SK-N-SH (cell line): ENCODE measurements around the gene SLC30A3. TPM values are rescaled to one million over a fixed set of nuclear protein-coding genes. Genes with fewer than 3 reads are reported as not detected.

Experiments used
- CTCF ChIA-PET: fragments of 300-600, 350-600 bp; formaldehyde crosslinking; extraction: SDS; loops from one replicate; lab custom pipeline; 2021; lab: Yijun Ruan, JAX
- POLR2A ChIA-PET: fragments of 350-600 bp; sonication (Branson Sonifier 250); formaldehyde crosslinking; extraction: SDS; loops from one replicate; lab custom pipeline; 2020; ENCODE audit warnings: antibody characterized with exemption, inconsistent platforms; lab: Yijun Ruan, JAX
- DNase-seq: peaks from one replicate; pipeline ENCODE4 v3.0.0; 2012
- H2AFZ ChIP-seq: fragments of 200-600 bp; sonication (generic); 2 replicates; pipeline ENCODE4 v1.8.1; 2016; ENCODE audit warnings: antibody characterized with exemption, mild to moderate bottlenecking, low read depth
- H3F3A ChIP-seq: fragments of 200-600 bp; sonication (generic); replicated peaks from 2 replicates; pipeline ENCODE3; 2016; ENCODE audit warnings: antibody characterized with exemption, mild to moderate bottlenecking; ENCODE audit not compliant: insufficient read depth
- H3K27ac ChIP-seq, 2 experiments: fragments of 200-500 bp in 1 of 2; fragments of 200-600 bp in 1 of 2; sonication (Bioruptor generic) in 1 of 2; sonication (generic), shearing (Covaris generic) in 1 of 2; 2 replicates each; pipeline versions ENCODE4 v1.5.1 to v1.6.1; 2014 to 2016; ENCODE audit warnings: low read depth in 2 of 2, inconsistent platforms in 1 of 2, low read length in 1 of 2, mild to moderate bottlenecking in 1 of 2, mixed read lengths in 1 of 2
- H3K27me3 ChIP-seq: fragments of 200-600 bp; sonication (generic), shearing (Covaris generic); 2 replicates; pipeline ENCODE4 v1.6.1; 2016; ENCODE audit warnings: mixed run types; ENCODE audit not compliant: insufficient read depth
- H3K36me3 ChIP-seq, 2 experiments: fragments of 200-500 bp in 1 of 2; fragments of 200-600 bp in 1 of 2; sonication (Bioruptor generic) in 1 of 2; sonication (generic) in 1 of 2; replicated peaks in 1 of 2; 2 replicates each; pipeline versions ENCODE3 to v1.5.1; 2014 to 2016; ENCODE audit warnings: low read length in 1 of 2, mild to moderate bottlenecking in 1 of 2; ENCODE audit not compliant: insufficient read depth in 2 of 2, control insufficient read depth in 1 of 2
- H3K4me1 ChIP-seq, 2 experiments: fragments of 200-500 bp in 1 of 2; fragments of 200-600 bp in 1 of 2; sonication (Bioruptor generic) in 1 of 2; sonication (generic), shearing (Covaris generic) in 1 of 2; 2 replicates each; pipeline versions ENCODE4 v1.5.1 to v1.6.1; 2014 to 2016; ENCODE audit warnings: low read depth in 1 of 2, low read length in 1 of 2, mixed run types in 1 of 2; ENCODE audit not compliant: insufficient read depth in 2 of 2, control insufficient read depth in 1 of 2
- H3K4me2 ChIP-seq: fragments of 200-600 bp; sonication (generic), shearing (Covaris generic); 2 replicates; pipeline ENCODE4 v1.6.1; 2017; ENCODE audit warnings: mixed run types
- H3K4me3 ChIP-seq, 2 experiments: fragments of 200-500 bp in 1 of 2; fragments of 200-600 bp in 1 of 2; sonication (Bioruptor generic) in 1 of 2; sonication (generic), shearing (Covaris generic) in 1 of 2; 2 replicates each; pipeline versions ENCODE4 v1.5.1 to v1.8.1; 2014 to 2016; ENCODE audit warnings: low read depth in 2 of 2, inconsistent platforms in 1 of 2, low read length in 1 of 2, mild to moderate bottlenecking in 1 of 2, mixed read lengths in 1 of 2, moderate library complexity in 1 of 2
- H3K79me2 ChIP-seq: fragments of 200-600 bp; sonication (generic); 2 replicates; pipeline ENCODE4 v1.8.1; 2017; ENCODE audit warnings: mild to moderate bottlenecking; ENCODE audit not compliant: insufficient read depth
- H3K9ac ChIP-seq: fragments of 200-600 bp; sonication (generic); 2 replicates; pipeline ENCODE4 v1.6.1; 2017; ENCODE audit warnings: mixed run types
- H3K9me2 ChIP-seq: fragments of 200-600 bp; sonication (generic); 2 replicates; pipeline ENCODE4 v1.6.1; 2017; ENCODE audit warnings: mixed run types
- H3K9me3 ChIP-seq: fragments of 200-600 bp; sonication (generic); 2 replicates; pipeline ENCODE4 v1.6.1; 2017; ENCODE audit warnings: mixed run types, mild to moderate bottlenecking, moderate library complexity
- H4K20me1 ChIP-seq: fragments of 200-600 bp; sonication (generic); 2 replicates; pipeline ENCODE4 v1.6.1; 2017; ENCODE audit warnings: mild to moderate bottlenecking, mixed run types; ENCODE audit not compliant: insufficient read depth
- CHD2 ChIP-seq: fragments of 150-350 bp; IDR thresholded peaks from 2 replicates; pipeline ENCODE4 v1.6.1; 2018; ENCODE audit warnings: low read length; ENCODE audit not compliant: partially characterized antibody
- ELF1 ChIP-seq: IDR thresholded peaks from 2 replicates; pipeline ENCODE4 v1.4.0; 2012
- FOXJ3 ChIP-seq: sonication (generic); formaldehyde crosslinking; IDR thresholded peaks from 2 replicates; pipeline ENCODE4 v1.5.1; 2020; ENCODE audit warnings: mild to moderate bottlenecking, missing genetic modification reagents
- FOXM1 ChIP-seq: IDR thresholded peaks from 2 replicates; pipeline ENCODE4 v1.4.0; 2012; ENCODE audit warnings: low read depth, mild to moderate bottlenecking
- GATA2 ChIP-seq: sonication (generic); formaldehyde crosslinking; IDR thresholded peaks from 2 replicates; pipeline ENCODE4 v1.5.0; 2020; ENCODE audit warnings: mild to moderate bottlenecking, missing genetic modification reagents
- JUND ChIP-seq: IDR thresholded peaks from 2 replicates; pipeline ENCODE4 v1.4.0; 2012
- NRF1 ChIP-seq: IDR thresholded peaks from 2 replicates; pipeline ENCODE4 v1.6.1; 2012; ENCODE audit warnings: low read depth, mild to moderate bottlenecking, low read length
- RAD21 ChIP-seq: IDR thresholded peaks from 2 replicates; pipeline ENCODE4 v1.6.1; 2012; ENCODE audit warnings: mild to moderate bottlenecking, low read length
- REST ChIP-seq: IDR thresholded peaks from 2 replicates; pipeline ENCODE4 v1.6.1; 2012; ENCODE audit warnings: mild to moderate bottlenecking, low read depth, low read length, moderate library complexity
- RFX5 ChIP-seq: IDR thresholded peaks from 2 replicates; pipeline ENCODE4 v1.6.1; 2012; ENCODE audit warnings: mild to moderate bottlenecking, improper control_type of control experiment, low read length
- SMC3 ChIP-seq: IDR thresholded peaks from 2 replicates; pipeline ENCODE4 v1.6.1; 2012; ENCODE audit warnings: low read depth, low read length, improper control_type of control experiment
- TAF1 ChIP-seq: IDR thresholded peaks from 2 replicates; pipeline ENCODE4 v1.6.1; 2012; ENCODE audit warnings: low read depth, mild to moderate bottlenecking, low read length, moderate library complexity, borderline replicate concordance
- TCF12 ChIP-seq: IDR thresholded peaks from 2 replicates; pipeline ENCODE4 v1.4.0; 2012
- USF2 ChIP-seq: fragments of 150-350 bp; IDR thresholded peaks from 2 replicates; pipeline ENCODE4 v1.6.1; 2017; ENCODE audit warnings: antibody characterized with exemption, low read length, low read depth, borderline replicate concordance
- YY1 ChIP-seq: IDR thresholded peaks from 2 replicates; pipeline ENCODE4 v1.4.0; 2012; ENCODE audit warnings: low read depth, mild to moderate bottlenecking
- WGBS: methylation state at CpG from one replicate; pipeline ENCODE4 v1.1.6; 2017; ENCODE audit warnings: low lambda C conversion rate; 5-methylcytosine and 5-hydroxymethylcytosine counted together
- polyA plus RNA-seq, 3 experiments: library from polyadenylated mRNA; depleted of rRNA; stranded (reverse); fragments of >200 nt; gene quantifications; 2 replicates each; pipeline ENCODE4 v1.2.3, GENCODE V29; 2012

SLC30A3 gene
- polyA plus RNA-seq, 1 of the 3 experiments (the other 2 are of a cell fraction), result 1.1 TPM

GRCh38 chr2:27236626-27237025 is 26.2 kb downstream of the SLC30A3 start (continued):
- no peak for TF ChIP-seq RFX5
- TF ChIP-seq RAD21, result no peak
- TF ChIP-seq GATA2, result no peak
- no peak for TF ChIP-seq SMC3
- TF ChIP-seq TCF12, result no peak
- TF ChIP-seq, all 33 proteins: peak for 0

- CTCF ChIA-PET, result interaction anchor here (0.7 to 6.8 kb wide), 3 partner anchors 15 to 67 kb away, joined by 4 to 39 read pairs (median 4); partner anchors contain the start of gene TRIM54
- no peaks in the 10 kb centered on the region for H3K9me2 ChIP-seq
- no peak overlapping the region for H3K27ac ChIP-seq
- H3K4me2 ChIP-seq, result no peak overlapping the region
- H3K36me3 ChIP-seq, result peaks cover 48 to 93% of the 10 kb centered on the region in 2 experiments
- H3K9me3 ChIP-seq, result no peaks in the 10 kb centered on the region
- no peaks in the 10 kb centered on the region for H3K4me1 ChIP-seq
- H3K9ac ChIP-seq, result no peak overlapping the region
- H2AFZ ChIP-seq, result no peak overlapping the region
- POLR2A ChIA-PET, result interaction anchor here (0.7 kb wide), 1 partner anchor 127 kb away, joined by 3 read pairs; no protein-coding TSS in a partner anchor
- H4K20me1 ChIP-seq, result no peaks in the 10 kb centered on the region
- no peaks in the 10 kb centered on the region for H3K27me3 ChIP-seq
- H3F3A ChIP-seq, result no peaks in the 10 kb centered on the region
- no peaks in the 10 kb centered on the region for H3K79me2 ChIP-seq
- H3K4me3 ChIP-seq, result no peak overlapping the region
- no peak for TF ChIP-seq FOXM1
- TF ChIP-seq CHD2, result no peak
- TF ChIP-seq RAD21, result no peak
- no peak for TF ChIP-seq REST
- no peak for DNase-seq
- 95% methylated on average over 12 of the region's 12 CpGs for WGBS
Observed at GRCh38 chr2:27236136-27236535, 26.7 kb downstream of the SLC30A3 start.

- Histone ChIP-seq H3K9ac (no peak overlapping the region), H2AFZ (no peak overlapping the region), H3K36me3 (peaks cover 64 to 72% of the 10 kb centered on the region in 2 experiments), H3K79me2 (no peaks in the 10 kb centered on the region), H3K9me3 (no peaks in the 10 kb centered on the region), H3K9me2 (no peaks in the 10 kb centered on the region), H3K27me3 (no peaks in the 10 kb centered on the region), H3F3A (no peaks in the 10 kb centered on the region), H3K4me1 (no peaks in the 10 kb centered on the region), H3K4me2 (no peak overlapping the region), H3K27ac (no peak overlapping the region), H4K20me1 (no peaks in the 10 kb centered on the region), H3K4me3 (no peak overlapping the region)
- DNase-seq, result no peak
- no peak for TF ChIP-seq ELF1
- TF ChIP-seq GATA2, result no peak
- no peak for TF ChIP-seq CHD2
- TF ChIP-seq USF2, result no peak
- TF ChIP-seq FOXM1, result no peak
- TF ChIP-seq FOXJ3, result no peak
- TF ChIP-seq RAD21, result no peak
- TF ChIP-seq YY1, result no peak
- no peak for TF ChIP-seq NRF1
- no peak for TF ChIP-seq SMC3
- TF ChIP-seq RFX5, result no peak
- no peak for TF ChIP-seq JUND
- TF ChIP-seq TAF1, result no peak
- WGBS, result 95% methylated on average over 11 of the region's 14 CpGs
- CTCF ChIA-PET, result interaction anchor here (0.6 to 4.2 kb wide), 9 partner anchors 9 to 138 kb away, joined by 3 to 24 read pairs (median 3); no protein-coding TSS in a partner anchor
- POLR2A ChIA-PET, result interaction anchor here (0.8 to 2.0 kb wide), 2 partner anchors 10 to 46 kb away, joined by 5 to 6 read pairs; no protein-coding TSS in a partner anchor
Observed at GRCh38 chr2:27233341-27233740, 29.5 kb downstream of the SLC30A3 start.
